HCT116 (cell line): Measurements from ENCODE around the gene PRELP.

Experiments used
- CBX3 ChIP-seq: IDR thresholded peaks from 2 replicates; pipeline ENCODE4 v1.6.1; 2012; ENCODE audit warnings: low read depth
- EZH2 ChIP-seq: fragments of 200-600 bp; sonication (generic); IDR thresholded peaks from 2 replicates; pipeline ENCODE4 v1.6.1; 2017; ENCODE audit warnings: antibody characterized with exemption, mixed run types
- POLR2A ChIP-seq: IDR thresholded peaks from 2 replicates; pipeline ENCODE4 v1.7.0; 2011; ENCODE audit warnings: borderline replicate concordance; ENCODE audit not compliant: insufficient read depth, insufficient read length; ENCODE audit errors: extremely low read depth
- ZNF274 ChIP-seq: fragments of 200-500 bp; sonication (Bioruptor generic); IDR thresholded peaks from 2 replicates; pipeline ENCODE4 v1.6.1; 2014; ENCODE audit warnings: mild to moderate bottlenecking, low read depth, low read length, inconsistent platforms
- TF ChIP-seq, protein P1 (sequence below), 3 experiments: fragments of 200-600 bp in 1 of 3; sonication (generic) in 1 of 3; IDR thresholded peaks in 2 of 3; conservative IDR thresholded peaks in 1 of 3; 2 replicates each; pipeline ENCODE4 v1.5.1; 2012 to 2017; ENCODE audit warnings: low read depth in 2 of 3, low read length in 2 of 3, antibody characterized with exemption in 1 of 3, borderline replicate concordance in 1 of 3, control low read depth in 1 of 3, mild to moderate bottlenecking in 1 of 3, mixed read lengths in 1 of 3, mixed run types in 1 of 3, moderate library complexity in 1 of 3; ENCODE audit not compliant: insufficient read depth in 1 of 3
- TF ChIP-seq, protein P2 (sequence below): IDR thresholded peaks from 2 replicates; pipeline ENCODE4 v1.6.1; 2012; ENCODE audit warnings: low read depth

DNA sequence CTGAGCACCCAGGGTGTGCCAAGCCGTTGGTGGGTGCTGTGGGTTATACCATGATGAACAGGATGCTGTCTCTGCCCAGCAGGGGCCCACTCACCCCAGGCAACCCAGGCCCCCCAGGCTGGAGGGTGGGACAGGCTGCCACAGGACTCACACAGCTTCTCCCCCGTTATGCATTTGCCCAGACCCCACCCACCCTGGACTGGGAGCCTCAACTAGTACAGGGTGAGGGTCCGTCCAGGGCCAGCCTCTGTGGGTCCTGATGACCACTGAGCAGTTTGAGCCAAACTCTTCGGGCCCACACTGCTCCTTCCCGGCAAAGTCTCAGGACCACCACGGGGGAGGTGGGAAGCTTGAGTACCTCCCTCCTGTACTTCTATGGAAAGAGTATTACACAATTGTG is 3.8 kb upstream of the PRELP start:
- TF ChIP-seq, protein P1, sequence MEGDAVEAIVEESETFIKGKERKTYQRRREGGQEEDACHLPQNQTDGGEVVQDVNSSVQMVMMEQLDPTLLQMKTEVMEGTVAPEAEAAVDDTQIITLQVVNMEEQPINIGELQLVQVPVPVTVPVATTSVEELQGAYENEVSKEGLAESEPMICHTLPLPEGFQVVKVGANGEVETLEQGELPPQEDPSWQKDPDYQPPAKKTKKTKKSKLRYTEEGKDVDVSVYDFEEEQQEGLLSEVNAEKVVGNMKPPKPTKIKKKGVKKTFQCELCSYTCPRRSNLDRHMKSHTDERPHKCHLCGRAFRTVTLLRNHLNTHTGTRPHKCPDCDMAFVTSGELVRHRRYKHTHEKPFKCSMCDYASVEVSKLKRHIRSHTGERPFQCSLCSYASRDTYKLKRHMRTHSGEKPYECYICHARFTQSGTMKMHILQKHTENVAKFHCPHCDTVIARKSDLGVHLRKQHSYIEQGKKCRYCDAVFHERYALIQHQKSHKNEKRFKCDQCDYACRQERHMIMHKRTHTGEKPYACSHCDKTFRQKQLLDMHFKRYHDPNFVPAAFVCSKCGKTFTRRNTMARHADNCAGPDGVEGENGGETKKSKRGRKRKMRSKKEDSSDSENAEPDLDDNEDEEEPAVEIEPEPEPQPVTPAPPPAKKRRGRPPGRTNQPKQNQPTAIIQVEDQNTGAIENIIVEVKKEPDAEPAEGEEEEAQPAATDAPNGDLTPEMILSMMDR (IDR thresholded peaks at IDR 0.05 in 2 of 3, conservative IDR thresholded peaks at IDR 0.05 in 1 of 3; ENCODE audit: borderline replicate concordance in 1 of 3, insufficient read depth in 1 of 3, low read depth in 2 of 3, low read length in 2 of 3), result no peak
- TF ChIP-seq POLR2A (no peak), EZH2 (no peak), CBX3 (no peak), ZNF274 (no peak)
- TF ChIP-seq, protein P2, sequence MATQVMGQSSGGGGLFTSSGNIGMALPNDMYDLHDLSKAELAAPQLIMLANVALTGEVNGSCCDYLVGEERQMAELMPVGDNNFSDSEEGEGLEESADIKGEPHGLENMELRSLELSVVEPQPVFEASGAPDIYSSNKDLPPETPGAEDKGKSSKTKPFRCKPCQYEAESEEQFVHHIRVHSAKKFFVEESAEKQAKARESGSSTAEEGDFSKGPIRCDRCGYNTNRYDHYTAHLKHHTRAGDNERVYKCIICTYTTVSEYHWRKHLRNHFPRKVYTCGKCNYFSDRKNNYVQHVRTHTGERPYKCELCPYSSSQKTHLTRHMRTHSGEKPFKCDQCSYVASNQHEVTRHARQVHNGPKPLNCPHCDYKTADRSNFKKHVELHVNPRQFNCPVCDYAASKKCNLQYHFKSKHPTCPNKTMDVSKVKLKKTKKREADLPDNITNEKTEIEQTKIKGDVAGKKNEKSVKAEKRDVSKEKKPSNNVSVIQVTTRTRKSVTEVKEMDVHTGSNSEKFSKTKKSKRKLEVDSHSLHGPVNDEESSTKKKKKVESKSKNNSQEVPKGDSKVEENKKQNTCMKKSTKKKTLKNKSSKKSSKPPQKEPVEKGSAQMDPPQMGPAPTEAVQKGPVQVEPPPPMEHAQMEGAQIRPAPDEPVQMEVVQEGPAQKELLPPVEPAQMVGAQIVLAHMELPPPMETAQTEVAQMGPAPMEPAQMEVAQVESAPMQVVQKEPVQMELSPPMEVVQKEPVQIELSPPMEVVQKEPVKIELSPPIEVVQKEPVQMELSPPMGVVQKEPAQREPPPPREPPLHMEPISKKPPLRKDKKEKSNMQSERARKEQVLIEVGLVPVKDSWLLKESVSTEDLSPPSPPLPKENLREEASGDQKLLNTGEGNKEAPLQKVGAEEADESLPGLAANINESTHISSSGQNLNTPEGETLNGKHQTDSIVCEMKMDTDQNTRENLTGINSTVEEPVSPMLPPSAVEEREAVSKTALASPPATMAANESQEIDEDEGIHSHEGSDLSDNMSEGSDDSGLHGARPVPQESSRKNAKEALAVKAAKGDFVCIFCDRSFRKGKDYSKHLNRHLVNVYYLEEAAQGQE, result no peak
